Aorta (tissue), 5 donors: ENCODE results near the gene GEMIN4. TPM values are rescaled to one million over a fixed set of nuclear protein-coding genes. Genes with fewer than 3 reads are reported as not detected.
"Not testable (repeated sequence)": the region's sequence is repeated elsewhere in the genome, so short reads cannot be mapped to it uniquely, and the experiment has no call there.

Source experiments
- ATAC-seq: fragments of 200-7000 bp; cut with Tn5 transposase; one replicate; pipeline ENCODE4 v1.9.1; 2022; ENCODE audit warnings: moderate library complexity; ENCODE audit not compliant: low FRiP score
- DNase-seq, 2 donors: peaks; one replicate each; pipeline ENCODE4 v3.0.0-alpha.2; 2020
- H3K27ac ChIP-seq, 2 donors: one replicate each; pipeline ENCODE4 v1.5.1; 2013; ENCODE audit warnings: low read length in 2 of 2, mild to moderate bottlenecking in 2 of 2, moderate library complexity in 2 of 2, control low read depth in 1 of 2, inconsistent platforms in 1 of 2, low read depth in 1 of 2
- H3K27me3 ChIP-seq, 2 donors: one replicate each; pipeline ENCODE4 v1.6.1; 2013; ENCODE audit warnings: control low read depth in 1 of 2, low read length in 1 of 2, mild to moderate bottlenecking in 1 of 2, moderate library complexity in 1 of 2; ENCODE audit not compliant: insufficient read depth in 2 of 2, control insufficient read depth in 1 of 2
- H3K36me3 ChIP-seq, 2 donors: one replicate each; pipeline ENCODE4 v1.6.1; 2013; ENCODE audit warnings: control low read depth in 1 of 2, low read length in 1 of 2, mild to moderate bottlenecking in 1 of 2; ENCODE audit not compliant: insufficient read depth in 2 of 2, control insufficient read depth in 1 of 2
- H3K4me1 ChIP-seq, 2 donors: one replicate each; pipeline ENCODE4 v1.6.1; 2013; ENCODE audit warnings: low read length in 2 of 2, control low read depth in 1 of 2, mild to moderate bottlenecking in 1 of 2, moderate library complexity in 1 of 2; ENCODE audit not compliant: insufficient read depth in 2 of 2, control insufficient read depth in 1 of 2
- H3K4me3 ChIP-seq, 2 donors: one replicate each; pipeline ENCODE4 v1.5.1; 2013; ENCODE audit warnings: low read length in 2 of 2, control low read depth in 1 of 2, mild to moderate bottlenecking in 1 of 2
- H3K9me3 ChIP-seq: one replicate; pipeline ENCODE4 v1.6.1; 2013; ENCODE audit warnings: mild to moderate bottlenecking, low read length; ENCODE audit not compliant: control insufficient read depth
- WGBS, 2 donors: extraction: QIAGEN DNeasy Blood & Tissue Kit; methylation state at CpG; one replicate each; pipeline ENCODE4 v1.1.7; 2013; 5-methylcytosine and 5-hydroxymethylcytosine counted together
- intact Hi-C, 2 donors: fragments of 100-400 bp; cut with DNase I; formaldehyde crosslinking; loops; one replicate each; pipeline versions ENCODE4 v1.14.2 to v1.15.0; 2022
- polyA plus RNA-seq, 2 donors: library from polyadenylated mRNA; stranded (reverse); fragments of 200-250 nt; gene quantifications; one replicate each; pipeline ENCODE4 v1.2.3, GENCODE V29; 2013
- total RNA-seq, 2 donors: library from RNA; stranded (reverse); fragmentation: NEBNext Ultra II Directional; extraction: Animal tissue kit (Norgen Biotek cat#: 25700); gene quantifications; one replicate each; pipeline ENCODE4 v1.2.1, GENCODE V29; 2021
- donor health status: healthy with polysubstance abuse.
- donor health status: Bipolar disorder and iron deficiency.
- donor health status: DM: no; HTN: no; CAD: no.
- donor health status: DM: no; HTN: no; CAD: no.
- donor health status: DM: yes; HTN: yes; CAD: no.

Gene GEMIN4
- total and polyA plus RNA-seq, 4 donors: 5.5 to 18.1 (median 14.5) TPM

DNA sequence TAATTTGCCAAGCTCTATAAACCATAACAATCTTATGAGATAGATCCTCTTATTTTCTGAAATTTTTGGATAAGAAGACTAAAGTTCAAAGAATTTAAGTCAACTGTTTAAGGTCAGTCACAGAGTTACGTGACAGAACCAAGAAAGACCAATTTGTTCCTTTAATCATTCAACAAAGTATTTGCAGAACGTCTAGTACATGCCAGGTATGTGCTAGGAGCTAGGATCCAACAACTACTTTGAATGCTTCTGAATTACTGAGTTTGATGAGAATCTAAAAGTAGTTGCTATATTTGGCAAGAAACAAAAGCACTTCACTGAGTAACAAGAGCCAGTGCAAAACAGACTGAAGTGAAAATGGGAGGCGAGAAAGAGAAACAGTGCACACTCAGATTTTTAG is 15.0 kb upstream of the GEMIN4 start:
- ATAC-seq (no peak), DNase-seq (no peak)
- Histone ChIP-seq H3K4me1 (no peaks in the 10 kb centered on the region), H3K36me3 (peaks cover 4 to 9% of the 10 kb centered on the region in 2 donors), H3K27me3 (no peaks in the 10 kb centered on the region), H3K27ac (no peak overlapping the region), H3K4me3 (no peak overlapping the region), H3K9me3 (no peaks in the 10 kb centered on the region)
- intact Hi-C loops: no loop called here
- 14 to 45% methylated on average over 3 of the region's 3 CpGs for WGBS, 2 donors

DNA sequence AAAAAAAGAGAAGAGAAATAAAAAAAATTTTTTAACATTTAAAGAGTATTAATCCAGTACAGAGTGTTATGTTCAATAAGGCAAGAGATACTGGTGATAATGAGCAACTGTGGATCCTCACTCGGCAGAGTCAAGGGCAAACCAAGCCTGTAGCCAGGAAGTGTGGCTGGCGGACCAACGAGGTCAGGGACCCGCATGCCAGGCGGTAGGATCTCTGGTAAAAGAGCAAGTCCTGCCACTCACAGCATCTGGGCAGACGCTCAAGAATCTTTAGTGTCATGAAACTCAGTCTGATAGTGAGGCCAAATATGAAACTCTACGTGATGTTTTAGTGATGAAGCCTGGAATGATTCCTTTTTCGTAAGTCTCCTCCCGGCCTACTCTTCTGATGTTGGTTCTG is 8.3 kb upstream of the GEMIN4 start:
- ATAC-seq: no peak
- H3K27ac ChIP-seq: no peak overlapping the region
- intact Hi-C loops: no loop called here
- H3K4me1 ChIP-seq: no peaks in the 10 kb centered on the region
- no peaks in the 10 kb centered on the region for H3K27me3 ChIP-seq
- DNase-seq: no peak
- no peaks in the 10 kb centered on the region for H3K9me3 ChIP-seq
- H3K36me3 ChIP-seq: peaks cover 6 to 8% of the 10 kb centered on the region in 2 donors
- no peak overlapping the region for H3K4me3 ChIP-seq
- WGBS, 2 donors: 81 to 83% methylated on average over 9 of the region's 9 CpGs

DNA sequence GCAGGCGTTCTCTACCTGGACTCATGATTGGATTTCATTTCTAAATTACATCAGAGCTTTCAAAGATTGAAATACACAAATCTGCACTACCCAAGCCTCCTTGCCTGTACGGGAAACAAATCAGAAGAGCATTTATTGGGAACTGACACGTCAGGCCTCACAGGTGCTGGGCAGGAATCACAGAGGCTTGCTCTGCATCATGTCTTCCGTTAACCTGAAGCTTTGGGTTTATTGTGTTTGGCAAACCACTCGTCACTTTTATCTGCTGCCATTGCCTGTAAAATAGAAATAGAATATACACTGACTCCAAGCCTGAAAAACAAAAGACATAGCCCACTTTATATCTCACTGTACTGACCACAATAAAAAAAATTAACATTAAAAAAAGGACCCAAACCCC is 7.9 kb upstream of the GEMIN4 start:
- Histone ChIP-seq H3K4me1 (no peaks in the 10 kb centered on the region), H3K9me3 (no peaks in the 10 kb centered on the region), H3K27ac (no peak overlapping the region), H3K36me3 (peaks cover 2 to 6% of the 10 kb centered on the region in 2 donors), H3K27me3 (no peaks in the 10 kb centered on the region), H3K4me3 (no peak overlapping the region)
- 73 to 75% methylated on average over 5 of the region's 5 CpGs for WGBS, 2 donors
- ATAC-seq (no peak), DNase-seq (no peak)
- intact Hi-C loops: no loop called here

DNA sequence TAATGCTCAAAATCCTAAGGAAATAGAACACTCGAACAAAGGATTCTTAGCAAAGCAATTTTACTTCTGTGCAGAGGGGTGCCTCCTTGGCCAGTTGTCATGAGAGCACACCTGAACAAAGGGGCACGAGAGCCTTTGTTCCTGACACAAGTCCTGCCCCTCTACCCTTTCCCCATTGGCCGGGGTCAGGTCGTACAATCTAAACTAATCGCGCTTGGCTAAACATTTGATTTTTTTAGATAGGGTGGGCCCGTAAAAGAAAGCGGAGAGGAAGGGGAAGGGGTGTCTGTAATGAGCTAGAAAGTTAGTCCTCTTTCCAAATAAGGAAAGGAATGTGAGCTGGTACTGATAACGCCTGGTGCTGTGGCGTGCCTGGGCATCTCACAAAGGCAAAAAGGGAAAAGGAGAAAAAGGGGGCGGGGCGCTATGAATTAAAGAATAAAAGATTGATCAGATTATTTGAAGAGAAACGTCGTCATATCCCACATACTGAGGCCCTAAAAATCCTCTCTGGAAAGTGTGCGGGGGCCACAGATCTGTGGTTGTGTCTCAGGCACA is 4.0 kb upstream of the GEMIN4 start:
- H3K36me3 ChIP-seq, H3K27me3 ChIP-seq, intact Hi-C loops, H3K4me3 ChIP-seq, H3K9me3 ChIP-seq, H3K4me1 ChIP-seq, ATAC-seq, DNase-seq: not testable (repeated sequence)
- WGBS, 2 donors: 9 to 16% methylated on average over 15 of the region's 15 CpGs
- peak overlapping the region; percentile 33 to 65 for H3K27ac ChIP-seq

DNA sequence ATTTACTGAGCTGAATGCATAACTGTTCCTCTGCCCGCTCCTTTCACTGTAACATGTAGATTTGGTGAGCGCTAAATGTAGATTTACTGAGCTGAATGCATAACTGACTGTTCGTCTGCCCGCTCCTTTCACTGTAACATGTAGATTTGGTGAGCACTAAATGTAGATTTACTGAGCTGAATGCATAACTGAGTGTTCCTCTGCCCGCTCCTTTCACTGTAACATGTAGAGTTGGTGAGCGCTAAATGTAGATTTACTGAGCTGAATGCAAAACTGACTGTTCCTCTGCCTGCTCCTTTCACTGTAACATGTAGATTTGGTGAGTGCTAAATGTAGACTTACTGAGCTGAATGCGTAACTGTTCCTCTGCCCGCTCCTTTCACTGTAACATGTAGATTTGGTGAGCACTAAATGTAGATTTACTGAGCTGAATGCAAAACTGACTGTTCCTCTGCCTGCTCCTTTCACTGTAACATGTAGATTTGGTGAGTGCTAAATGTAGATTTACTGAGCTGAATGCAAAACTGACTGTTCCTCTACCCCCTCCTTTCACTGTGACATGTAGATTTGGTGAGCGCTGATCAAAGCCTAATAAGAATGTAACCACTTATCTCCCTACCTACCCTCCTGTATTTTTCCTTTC is 3.4 kb upstream of the GEMIN4 start:
- H3K9me3 ChIP-seq, ATAC-seq, DNase-seq, intact Hi-C loops, H3K36me3 ChIP-seq, H3K4me1 ChIP-seq, H3K4me3 ChIP-seq, H3K27me3 ChIP-seq: not testable (repeated sequence)
- WGBS, 2 donors: 96% methylated on average over 9 of the region's 9 CpGs
- H3K27ac ChIP-seq: peak overlapping the region; percentile 33 to 41

DNA sequence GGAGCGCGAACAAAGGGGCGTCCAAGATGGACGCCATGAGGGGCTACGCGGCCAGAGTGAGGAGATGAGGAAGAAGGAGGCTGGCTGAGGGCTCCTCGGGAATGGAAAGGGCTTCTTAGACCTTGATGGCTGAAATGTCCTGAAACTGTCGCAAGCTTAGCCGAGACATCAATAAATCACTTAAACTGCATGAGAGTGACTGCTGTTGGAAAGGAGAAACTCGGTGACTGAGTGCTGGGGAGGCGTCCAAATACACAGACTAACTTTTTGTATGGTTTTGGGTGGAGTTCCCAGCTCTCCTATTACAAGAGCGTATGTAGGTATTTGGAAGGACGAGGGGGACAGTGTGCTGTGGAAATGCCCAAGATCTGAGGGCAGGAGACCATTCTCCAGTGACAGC is 1.4 kb upstream of the GEMIN4 start:
- DNase-seq (no peak), ATAC-seq (no peak)
- Histone ChIP-seq H3K4me1 (peaks cover 0 to 4% of the 10 kb centered on the region in 2 donors), H3K4me3 (no peak overlapping the region), H3K27ac (no peak overlapping the region), H3K36me3 (no peaks in the 10 kb centered on the region), H3K9me3 (no peaks in the 10 kb centered on the region), H3K27me3 (no peaks in the 10 kb centered on the region)
- WGBS, 2 donors: 56 to 66% methylated on average over 13 of the region's 13 CpGs
- intact Hi-C loops: no loop called here

DNA sequence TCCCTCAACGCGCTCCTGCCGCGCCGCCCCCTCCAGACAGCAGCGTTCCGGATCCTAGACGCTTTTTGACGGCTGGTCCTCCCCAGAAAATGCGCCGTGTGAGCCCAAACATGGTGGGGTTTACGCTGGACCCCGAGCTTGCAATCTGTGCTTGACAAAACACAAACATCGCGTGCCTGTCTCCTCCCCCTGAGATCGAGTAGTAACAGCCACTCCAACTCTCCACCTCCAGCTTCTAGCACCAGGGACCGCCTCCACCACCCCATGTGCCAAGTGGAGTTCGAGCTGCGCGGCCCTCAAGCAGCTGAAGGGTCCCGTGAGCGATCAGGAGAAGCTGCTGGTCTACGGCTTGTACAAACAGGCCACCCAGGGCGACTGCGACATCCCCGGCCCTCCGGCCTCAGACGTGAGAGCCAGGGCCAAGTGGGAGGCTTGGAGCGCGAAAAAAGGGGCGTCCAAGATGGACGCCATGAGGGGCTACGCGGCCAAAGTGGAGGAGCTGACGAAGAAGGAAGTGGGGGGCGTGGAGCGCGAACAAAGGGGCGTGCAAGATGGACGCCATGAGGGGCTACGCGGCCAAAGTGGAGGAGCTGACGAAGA is 656 bp upstream of the GEMIN4 start:
- peaks cover 0 to 4% of the 10 kb centered on the region in 2 donors for H3K4me1 ChIP-seq
- H3K4me3 ChIP-seq: peak overlapping the region; percentile 29 to 81
- H3K9me3 ChIP-seq: no peaks in the 10 kb centered on the region
- intact Hi-C loops: loop anchor here in 1 of 2 donors (1.0 kb wide), 1 partner anchor 38 kb away; the partner anchor contains the start of gene VPS53
- WGBS, 2 donors: 21 to 24% methylated on average over 42 to 43 of the region's 43 CpGs
- ATAC-seq (peak; percentile 89), DNase-seq (peak; percentile 85 to 90)
- no peaks in the 10 kb centered on the region for H3K27me3 ChIP-seq
- peak overlapping the region in 1 of 2 donors; percentile 8 for H3K27ac ChIP-seq
- no peaks in the 10 kb centered on the region for H3K36me3 ChIP-seq

DNA sequence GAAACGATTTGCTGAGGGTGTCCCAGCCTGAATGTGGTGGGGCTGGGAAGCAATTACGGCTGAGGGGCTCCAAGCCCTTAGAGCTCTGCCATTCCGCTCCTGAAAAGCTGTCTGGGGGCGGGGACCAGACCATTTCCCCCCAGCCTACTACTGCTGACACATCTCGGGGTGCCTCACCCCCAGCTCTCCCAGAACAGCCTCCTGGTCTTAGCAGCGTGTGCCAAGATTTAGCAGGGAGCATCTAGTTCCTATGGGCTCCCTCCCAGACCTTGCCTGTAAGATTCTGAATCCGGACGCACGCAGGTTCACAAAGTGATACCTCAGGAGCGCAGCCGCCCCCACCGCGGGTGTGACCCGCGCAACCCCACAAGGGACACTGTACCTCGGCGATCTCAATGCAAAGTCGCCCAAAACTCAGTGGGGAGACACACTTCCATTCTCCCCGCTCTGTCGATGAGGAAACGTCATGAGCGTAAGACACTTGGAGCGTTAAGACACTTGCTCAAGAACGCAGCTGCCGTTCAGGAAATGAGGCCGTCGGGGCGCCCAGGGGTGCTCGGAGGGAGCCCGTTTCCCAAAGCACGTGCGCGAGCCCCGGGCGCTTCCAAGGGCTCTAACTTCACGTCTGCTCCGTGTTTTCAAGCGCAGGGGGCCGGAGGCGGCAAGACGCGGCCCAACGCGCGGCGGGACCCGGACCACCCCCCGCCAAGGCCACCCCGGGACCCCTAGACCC is 629 bp downstream of the GEMIN4 start:
- peaks cover 0 to 4% of the 10 kb centered on the region in 2 donors for H3K4me1 ChIP-seq
- ATAC-seq: peak; percentile 20
- no peaks in the 10 kb centered on the region for H3K27me3 ChIP-seq
- H3K27ac ChIP-seq: no peak overlapping the region
- intact Hi-C loops: loop anchor here in 1 of 2 donors (1.0 kb wide), 1 partner anchor 37 kb away; the partner anchor contains the start of gene VPS53
- peak overlapping the region; percentile 42 to 81 for H3K4me3 ChIP-seq
- no peaks in the 10 kb centered on the region for H3K9me3 ChIP-seq
- DNase-seq: peak in 1 of 2 donors; percentile 59
- WGBS, 2 donors: 2% methylated on average over 42 to 49 of the region's 49 CpGs
- no peaks in the 10 kb centered on the region for H3K36me3 ChIP-seq
